NCI-H345 treated with DMSO at 0.1 percent for 48 hours (cell line): ENCODE measurements around the gene SIPA1L3.
A peak's percentile ranks its signal among the peaks of the same experiment; 100 is the strongest.
"Not testable (repeated sequence)": the region's sequence is repeated elsewhere in the genome, so short reads cannot be mapped to it uniquely, and the experiment has no call there.

Experiments used
- DNase-seq: peaks from one replicate; lab custom pipeline; 2025; ENCODE audit not compliant: unreplicated experiment; lab: John Stamatoyannopoulos, UW

Gene SIPA1L3

DNA sequence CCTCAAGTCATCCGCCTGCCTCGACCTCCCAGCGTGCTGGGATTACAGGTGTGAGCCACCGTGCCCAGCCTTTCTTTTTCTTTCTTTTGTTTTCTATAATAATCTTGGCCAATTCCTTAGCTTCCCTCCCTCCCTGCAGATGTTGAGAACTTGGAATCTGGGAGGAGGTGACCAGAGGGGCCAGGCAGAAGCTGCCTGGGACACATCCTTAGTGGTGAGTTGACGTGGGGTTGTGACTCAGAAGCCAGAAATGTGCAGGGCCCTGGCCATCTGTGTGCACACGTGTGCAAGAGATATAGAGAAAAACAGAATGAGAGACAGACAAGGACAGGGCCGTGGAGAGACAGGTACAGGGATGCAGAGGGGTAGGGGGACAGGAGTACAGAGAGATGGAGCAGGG, 154.3 kb downstream of the SIPA1L3 start:
- DNase-seq: no peak

DNA sequence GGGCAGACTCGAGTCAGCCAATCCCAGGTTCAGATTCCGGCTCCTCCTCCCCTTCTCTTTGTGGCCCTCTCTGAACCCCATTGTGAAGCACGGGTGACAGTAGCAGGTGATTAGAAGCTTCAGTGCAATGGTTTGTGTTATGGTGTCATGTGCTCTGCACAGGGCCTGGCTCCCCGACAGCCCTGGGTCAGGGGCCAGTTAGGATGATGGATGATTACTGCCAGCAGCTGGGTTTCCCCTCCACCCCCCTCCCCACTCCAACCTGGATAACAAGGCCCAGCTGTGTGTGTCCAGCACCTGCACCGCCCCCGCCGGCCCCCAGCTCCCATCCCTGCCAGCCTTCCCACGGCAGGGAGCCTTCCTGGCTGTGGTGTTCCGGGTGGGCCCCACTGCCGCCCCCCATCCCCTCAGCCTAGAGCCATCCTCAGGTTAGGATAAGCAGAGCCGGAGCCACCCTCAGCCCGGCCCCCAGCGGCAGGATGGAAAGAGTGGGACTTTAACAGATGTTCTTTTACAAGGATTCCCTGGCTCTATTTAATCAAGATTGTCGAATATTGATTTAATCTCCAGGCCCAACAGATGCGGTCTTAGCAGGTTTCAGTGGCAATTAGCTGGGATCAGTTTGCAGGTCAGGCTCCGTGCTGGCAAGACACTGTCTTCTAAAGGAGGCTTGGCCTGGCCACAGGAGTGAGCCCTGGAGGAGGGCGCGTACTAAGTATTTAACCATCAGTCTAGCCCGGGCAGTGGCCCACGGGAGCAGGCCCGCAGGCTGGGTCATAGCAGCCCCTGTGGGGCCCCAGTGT, 156.2 kb downstream of the SIPA1L3 start:
- no peak for DNase-seq

DNA sequence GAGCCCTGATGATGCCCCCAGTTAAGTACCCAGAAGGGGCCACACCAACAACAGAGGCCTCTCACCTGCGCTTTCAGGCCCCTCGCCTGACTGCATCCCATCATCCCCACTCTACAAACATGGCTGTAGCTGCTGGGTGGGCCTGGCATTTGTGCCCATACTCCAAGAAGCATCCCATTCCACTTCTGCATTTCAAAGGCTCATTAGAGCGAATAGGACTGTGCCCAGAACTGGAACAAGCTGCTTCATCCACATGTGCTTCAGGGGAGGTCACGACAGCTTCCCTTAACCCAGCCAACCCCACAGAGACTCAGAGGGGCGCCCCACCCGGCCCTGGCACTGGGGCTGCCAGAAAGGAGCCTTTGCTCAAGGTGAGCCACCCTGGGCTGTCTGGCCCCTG, 156.9 kb downstream of the SIPA1L3 start:
- no peak for DNase-seq

DNA sequence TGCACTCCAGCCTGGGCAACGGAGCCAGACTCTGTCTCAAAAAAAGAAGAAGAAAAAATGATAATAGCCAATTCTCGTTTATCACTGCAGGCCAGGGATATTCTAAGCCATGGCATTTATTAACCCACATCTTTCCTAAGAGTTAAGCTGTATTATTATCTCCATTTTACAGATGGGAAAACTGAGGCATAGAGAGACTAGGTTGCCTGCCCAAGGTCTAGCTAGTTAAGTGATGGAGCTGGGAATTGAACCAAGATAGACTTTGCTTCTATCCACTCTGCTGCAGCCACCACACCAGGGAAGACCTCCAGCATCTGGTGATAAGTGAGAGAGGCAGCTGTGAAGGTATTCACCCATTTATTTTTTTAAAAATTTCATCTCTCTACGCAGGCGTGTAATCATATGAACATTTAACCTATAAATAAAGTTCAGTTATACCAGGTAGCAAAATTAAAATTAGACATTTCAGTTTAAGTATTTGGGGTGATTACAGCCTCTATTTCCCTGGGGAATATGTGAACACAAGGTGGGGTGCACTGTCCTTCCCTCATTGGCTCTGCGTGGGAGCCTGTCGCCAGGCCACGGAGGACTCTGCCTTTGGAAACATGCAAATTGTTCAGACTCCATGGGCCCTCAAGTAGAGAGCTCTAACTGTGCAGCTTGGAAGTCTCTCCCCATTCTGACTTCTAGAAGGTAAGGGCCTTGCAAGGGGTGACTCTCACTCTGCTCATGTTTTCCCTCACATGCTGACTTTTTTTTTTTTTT, 157.8 kb downstream of the SIPA1L3 start:
- no peak for DNase-seq

DNA sequence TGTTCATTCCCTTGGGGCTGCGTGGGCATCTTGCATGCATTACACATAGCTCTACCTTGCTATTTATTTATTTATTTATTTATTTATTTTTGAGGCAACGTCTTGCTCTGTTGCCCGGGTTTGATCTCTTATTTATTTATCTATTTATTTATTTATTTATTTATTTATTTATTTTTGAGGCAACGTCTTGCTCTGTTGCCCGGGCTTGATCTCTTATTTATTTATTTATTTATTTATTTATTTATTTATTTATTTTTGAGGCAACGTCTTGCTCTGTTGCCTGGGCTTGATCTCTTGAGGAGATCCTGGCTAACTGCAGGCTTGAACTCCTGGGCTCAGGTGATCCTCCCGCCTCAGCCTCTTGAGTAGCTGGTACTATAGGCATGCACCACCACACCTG, 158.8 kb downstream of the SIPA1L3 start:
- DNase-seq: not testable (repeated sequence)

DNA sequence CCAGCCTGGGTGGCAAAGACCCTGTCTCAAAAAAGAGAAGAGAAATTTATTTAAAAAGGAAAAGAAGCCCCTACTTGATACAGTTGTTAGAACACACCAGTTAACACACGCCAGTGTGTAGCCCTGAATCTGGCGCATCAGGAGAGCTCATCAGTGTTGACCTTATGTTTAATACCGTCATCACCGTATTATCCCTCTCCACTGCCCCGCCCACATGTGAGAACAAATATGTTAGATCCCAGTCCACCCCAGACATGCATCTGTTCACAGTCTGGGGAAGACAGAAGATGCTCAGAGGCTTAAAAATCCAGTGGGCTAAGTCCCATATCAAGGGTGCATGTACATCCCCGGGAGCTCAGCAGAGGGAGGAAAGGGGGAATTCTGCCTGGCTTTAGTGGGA, 161.8 kb downstream of the SIPA1L3 start:
- no peak for DNase-seq

DNA sequence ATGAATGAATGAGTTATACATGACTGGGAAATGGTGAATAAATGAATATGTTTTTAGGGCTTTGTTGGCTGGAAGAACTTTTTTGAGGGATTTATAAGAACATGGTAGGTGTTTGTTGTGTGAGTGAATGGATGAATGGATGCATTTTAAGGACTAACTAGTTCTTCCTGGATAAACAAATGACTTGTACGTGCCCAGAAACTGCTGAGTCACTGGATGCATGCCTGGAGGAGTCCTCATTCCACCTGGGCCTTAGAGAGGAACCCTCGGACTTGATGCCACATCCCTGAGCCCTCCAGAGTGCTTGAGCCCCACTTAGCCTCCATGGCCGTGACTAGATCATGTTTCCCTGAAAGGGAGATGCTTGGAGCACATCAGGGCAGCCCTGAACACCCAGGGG, 163.6 kb downstream of the SIPA1L3 start:
- peak; percentile 57 for DNase-seq

DNA sequence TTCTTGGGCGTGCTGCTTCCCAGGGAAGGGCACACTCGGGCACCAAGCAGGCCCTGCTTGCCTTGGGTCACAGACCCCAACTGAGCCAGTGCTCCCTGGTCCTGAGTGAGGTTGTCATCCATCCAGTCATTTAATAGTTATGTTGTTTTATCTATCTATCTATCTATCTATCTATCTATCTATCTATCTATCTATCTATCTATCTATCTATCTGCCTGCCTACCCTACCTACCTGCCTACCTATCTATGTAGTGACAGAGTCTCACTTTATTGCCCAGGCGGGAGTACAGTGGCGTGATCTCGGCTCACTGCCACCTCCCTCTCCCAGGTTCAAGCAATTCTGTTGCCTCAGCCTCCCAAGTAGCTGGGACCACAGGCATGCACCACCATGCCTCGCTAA, 164.0 kb downstream of the SIPA1L3 start:
- not testable (repeated sequence) for DNase-seq

DNA sequence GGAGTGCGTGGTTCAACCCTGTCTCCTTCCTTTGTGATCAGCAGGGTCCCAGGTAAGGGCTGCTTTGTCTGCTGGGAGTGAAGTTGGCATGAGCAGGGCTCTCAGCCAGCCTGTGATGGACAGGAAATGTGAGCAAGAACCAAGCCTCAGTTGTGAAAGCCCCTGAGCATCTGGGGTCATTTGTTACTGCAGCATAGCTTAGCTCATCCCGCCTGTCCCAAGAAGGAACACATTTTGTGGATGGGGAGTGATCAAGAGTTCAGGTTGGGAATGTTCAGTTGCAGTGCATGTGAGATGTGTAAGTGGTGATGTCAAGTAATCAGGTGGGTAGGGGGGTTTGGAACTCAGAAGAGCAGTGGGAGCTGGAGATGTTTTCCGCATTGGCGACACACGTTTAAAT, 164.6 kb downstream of the SIPA1L3 start:
- no peak for DNase-seq

DNA sequence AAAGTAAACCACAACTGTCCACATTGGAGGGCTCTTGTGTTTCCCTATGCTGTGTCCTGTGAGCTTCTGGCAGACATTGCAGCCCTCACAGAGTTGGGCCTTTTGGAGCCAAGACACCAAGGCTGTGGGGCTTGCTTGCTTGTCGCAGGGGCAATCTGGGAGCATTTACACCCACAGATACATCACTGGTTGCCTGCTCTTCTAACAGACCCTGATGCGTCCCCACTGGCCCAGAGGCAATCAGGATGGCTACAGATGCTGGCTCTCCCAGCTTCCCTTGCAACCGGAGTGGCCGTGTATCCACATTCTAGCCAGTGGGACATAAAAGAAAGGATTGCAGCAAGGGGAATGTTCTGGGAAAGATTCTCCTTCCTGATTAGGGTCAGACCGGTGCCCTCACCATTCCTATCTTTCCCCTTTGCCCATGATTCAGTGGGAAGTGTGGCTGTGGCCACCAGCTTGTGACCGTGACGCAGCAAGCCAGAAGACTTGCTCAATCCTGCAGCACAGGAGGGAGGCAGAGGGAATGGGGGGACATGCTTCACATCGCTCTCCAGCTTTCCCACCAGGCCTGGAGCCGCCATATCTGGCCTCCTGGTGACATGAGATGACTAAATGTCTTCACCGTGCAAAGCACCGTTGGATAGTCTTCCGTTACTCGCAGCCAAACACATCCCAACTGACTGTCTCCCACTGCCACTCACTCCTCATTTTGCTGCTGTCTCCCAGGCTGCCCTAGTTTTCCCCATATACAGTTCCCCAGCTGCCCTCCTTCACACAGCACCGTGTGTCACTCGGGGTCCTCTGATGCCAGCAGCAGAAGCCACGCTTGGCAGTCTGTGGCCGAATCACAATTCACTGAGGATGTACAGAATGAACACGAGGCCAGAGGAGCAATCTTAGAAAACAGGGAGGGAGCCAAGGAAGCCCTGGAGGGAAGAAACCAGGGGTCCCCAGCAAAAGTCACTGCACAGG, 166.1 kb downstream of the SIPA1L3 start:
- DNase-seq: no peak

DNA sequence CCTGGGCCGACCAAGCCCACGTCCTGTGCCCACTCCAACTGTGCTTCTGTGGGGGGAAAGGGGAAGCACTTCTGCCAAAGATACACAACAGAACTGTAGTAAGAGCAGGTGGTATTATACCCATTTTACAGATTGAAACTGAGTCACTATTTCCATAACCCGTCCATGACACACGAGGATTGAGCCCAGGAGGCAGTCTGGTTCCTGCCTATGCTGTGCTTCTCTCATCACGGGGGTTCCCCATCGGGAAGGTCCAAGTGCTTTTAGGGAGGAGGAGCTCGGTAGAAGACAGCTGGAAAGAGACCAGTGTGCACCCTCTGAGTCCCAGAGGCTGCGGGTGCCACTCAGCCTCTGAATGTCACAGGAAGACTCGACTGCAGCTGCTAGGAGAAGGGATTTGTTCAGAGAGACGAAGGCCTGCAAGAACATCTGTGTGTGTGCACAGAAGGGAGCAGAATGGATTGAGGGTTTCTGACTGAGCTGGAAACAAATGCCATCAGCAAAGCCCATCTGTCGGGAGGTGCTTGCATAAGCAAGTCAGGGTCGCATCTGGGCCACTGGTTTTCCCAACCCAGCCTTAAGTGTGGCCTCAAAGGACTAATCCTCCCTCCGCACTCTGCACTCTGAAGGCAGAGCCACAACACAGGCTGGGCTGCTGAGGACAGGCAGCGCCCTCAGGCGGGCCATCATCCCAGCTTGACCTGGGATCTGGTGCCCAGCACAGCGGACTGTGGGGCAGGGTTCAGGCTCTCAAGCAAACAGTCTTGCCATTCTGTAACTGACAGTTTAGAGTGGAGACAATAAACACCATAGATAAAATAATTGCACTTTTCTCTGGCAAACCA, 167.1 kb downstream of the SIPA1L3 start:
- no peak for DNase-seq

DNA sequence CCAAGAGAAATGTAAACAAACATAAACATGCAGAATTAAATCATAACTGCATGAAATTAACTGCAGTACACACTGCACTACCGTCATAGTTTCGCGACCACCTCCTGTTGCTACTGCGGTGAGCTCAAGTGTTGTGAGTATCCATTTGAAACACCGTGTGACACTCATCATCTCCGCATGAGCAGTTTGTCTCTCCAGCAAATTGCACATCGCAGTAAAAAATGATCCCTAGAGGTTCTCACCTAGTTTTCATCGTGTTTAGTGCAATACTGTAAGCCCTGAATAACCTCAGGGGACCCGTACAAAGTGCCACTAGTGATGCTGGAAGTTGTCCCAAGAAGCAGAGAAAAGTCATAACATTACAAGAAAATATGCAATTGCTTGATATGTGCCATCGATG, 169.3 kb downstream of the SIPA1L3 start:
- peak; percentile 36 for DNase-seq

DNA sequence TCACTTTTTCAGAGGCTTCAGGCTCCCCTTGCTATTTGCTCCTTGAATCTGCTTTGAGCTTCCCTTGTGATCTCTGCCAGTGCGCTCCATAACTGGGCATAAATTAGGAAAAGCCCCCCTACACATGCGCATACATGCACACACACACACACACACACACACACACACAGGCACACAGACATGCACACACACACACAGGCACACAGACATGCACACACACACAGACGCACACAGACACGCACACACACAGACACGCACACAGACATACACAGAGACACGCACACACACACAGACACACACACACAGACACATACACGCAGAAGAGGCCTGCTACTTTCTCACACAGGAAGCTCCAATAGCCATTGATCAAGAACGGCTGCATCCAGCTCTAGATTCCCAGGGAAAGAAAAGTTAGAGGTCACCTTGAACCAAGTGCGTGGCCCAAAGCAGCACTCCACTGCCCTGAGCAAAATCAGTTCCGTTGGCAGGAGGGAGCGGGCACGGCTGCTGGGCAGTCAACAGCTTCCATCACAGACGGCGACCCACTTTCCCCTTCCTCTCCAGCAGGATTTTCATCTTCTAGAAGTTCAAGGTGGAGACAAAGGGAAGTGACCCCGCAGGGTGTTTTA, 171.4 kb downstream of the SIPA1L3 start:
- no peak for DNase-seq

DNA sequence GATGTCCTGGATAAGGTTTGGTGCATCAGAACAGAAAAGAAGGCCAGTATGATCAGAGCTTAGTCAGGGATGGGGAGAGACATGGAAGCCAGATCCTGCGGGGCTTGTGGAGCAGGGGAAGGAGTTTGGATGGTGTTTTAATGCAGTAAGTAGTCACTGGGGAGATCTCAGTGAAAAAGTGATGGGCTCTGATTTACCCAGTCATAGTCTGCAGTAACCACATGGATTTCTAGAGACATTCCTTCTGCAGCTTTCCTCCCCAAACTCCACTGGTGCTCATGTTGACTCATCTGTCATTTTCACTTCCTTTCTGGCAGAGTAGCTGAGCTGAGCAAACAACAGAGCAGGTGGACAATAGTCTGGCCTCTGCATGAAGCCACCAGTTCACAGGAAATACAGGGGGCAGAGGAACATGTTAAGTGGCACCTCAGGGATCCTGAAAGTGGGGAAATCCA, 172.9 kb downstream of the SIPA1L3 start:
- peak; percentile 98 for DNase-seq

DNA sequence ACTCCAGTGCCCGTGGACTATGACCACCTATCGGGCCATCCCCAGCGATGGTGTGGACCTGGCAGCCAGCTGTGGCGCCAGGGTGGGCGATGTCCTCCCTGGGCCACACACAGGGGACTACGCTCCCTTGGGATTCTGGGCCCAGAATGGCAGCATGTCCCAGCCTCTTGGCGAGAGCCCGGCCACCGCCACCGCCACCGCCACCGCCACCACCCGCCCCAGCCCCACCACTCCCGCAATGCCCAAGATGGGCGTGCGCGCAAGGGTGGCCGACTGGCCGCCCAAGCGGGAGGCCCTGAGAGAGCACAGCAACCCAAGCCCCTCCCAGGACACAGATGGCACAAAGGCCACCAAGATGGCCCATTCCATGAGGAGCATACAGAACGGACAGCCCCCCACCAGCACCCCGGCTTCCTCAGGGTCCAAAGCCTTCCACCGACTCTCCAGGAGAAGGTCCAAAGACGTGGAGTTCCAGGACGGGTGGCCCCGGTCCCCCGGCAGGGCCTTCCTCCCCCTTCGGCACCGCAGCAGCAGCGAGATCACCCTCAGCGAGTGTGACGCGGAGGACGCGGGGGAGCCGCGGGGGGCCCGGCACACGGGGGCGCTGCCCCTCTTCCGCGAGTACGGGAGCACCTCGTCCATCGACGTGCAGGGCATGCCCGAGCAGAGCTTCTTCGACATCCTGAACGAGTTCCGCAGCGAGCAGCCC, 174.7 kb downstream of the SIPA1L3 start:
- no peak for DNase-seq

DNA sequence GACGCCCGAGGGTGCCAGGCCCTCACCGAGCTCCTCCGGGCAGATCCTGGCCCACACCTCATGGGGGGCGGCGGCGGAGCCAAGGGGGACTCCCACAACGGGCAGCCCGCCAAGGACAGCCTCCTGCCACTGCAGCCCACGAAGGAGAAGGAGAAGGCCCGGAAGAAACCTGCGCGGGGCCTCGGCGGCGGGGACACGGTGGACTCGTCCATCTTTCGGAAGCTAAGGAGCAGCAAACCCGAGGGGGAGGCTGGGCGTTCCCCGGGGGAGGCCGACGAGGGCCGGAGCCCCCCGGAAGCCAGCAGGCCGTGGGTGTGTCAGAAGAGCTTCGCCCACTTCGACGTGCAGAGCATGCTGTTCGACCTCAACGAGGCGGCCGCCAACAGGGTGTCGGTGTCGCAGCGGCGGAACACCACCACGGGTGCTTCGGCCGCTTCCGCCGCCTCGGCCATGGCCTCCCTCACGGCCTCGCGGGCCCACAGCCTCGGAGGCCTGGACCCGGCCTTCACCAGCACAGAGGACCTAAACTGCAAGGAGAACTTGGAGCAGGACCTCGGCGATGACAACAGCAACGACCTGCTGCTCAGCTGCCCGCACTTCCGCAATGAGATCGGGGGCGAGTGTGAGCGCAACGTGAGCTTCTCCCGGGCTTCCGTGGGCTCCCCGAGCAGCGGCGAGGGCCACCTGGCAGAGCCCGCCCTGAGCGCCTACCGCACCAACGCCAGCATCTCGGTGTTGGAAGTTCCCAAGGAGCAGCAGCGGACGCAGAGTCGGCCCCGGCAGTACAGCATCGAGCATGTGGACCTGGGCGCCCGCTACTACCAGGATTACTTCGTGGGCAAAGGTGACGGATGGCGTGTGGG, 175.5 kb downstream of the SIPA1L3 start:
- no peak for DNase-seq

DNA sequence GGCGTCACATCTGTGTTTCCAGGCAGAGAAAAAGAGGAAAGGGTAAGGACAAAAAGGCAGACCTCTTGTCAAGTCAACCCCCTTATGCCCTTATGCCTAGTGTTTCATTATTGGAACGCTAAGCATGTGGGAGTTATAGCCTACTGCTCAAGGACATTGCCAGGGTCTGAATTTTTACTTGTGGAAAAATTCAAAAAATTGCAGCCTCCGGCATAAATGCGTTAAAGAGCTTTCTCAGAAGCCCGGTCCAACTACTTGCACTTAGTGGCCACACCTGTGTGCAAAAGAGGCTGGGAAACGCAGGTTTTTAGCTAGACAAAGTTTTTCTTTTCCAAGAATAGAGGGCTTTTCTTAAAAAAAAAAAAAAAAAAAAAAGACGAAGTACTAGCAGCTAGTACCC, 177.2 kb downstream of the SIPA1L3 start:
- DNase-seq: no peak

DNA sequence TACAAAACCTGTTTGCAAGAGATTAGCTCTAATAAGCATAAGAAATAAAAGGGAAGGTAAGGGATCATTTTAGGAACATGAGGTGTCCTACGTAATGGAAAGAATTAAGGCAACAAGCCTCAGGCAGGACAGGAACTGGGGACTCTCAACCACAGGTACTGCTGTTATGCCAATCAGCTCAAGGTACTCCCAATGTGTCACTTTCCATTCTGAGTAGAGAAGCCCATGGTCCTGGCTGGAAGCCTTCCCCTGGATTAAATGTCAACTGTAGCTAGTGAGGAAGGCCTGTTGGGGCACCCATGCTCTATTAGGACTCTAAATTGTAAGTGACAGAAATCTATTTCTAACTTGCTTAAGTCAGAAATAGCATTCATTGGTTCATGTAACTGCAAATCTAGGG, 182.4 kb downstream of the SIPA1L3 start:
- DNase-seq: no peak
